Psoas muscle (tissue), 8 donors: ENCODE results near the gene CLASP1. TPM values are rescaled to one million over a fixed set of nuclear protein-coding genes. Genes with fewer than 3 reads are reported as not detected.
A peak's percentile ranks its signal among the peaks of the same experiment; 100 is the strongest.

Source experiments
- ATAC-seq, 4 donors: fragments of 200-7000 bp; cut with Tn5 transposase; one replicate each; pipeline ENCODE4 v1.9.1; 2020; ENCODE audit warnings: moderate library complexity in 3 of 4, mild to moderate bottlenecking in 2 of 4
- DNase-seq, 2 donors: peaks; one replicate each; pipeline ENCODE4 v3.0.0-alpha.2; 2020
- H3K27ac ChIP-seq: fragments of 200-600 bp; one replicate; pipeline ENCODE4 v1.8.0; 2022
- H3K27me3 ChIP-seq, 3 donors: fragments of 200-600 bp in 1 of 3; one replicate each; pipeline versions ENCODE4 v1.6.1 to v1.8.0; 2013 to 2022; ENCODE audit warnings: low read length in 2 of 3, mild to moderate bottlenecking in 2 of 3, moderate library complexity in 1 of 3; ENCODE audit not compliant: insufficient read depth in 3 of 3
- H3K36me3 ChIP-seq, 2 donors: fragments of 200-600 bp in 1 of 2; one replicate each; pipeline versions ENCODE4 v1.6.1 to v1.8.0; 2013 to 2022; ENCODE audit warnings: low read depth in 1 of 2, mild to moderate bottlenecking in 1 of 2, moderate library complexity in 1 of 2; ENCODE audit not compliant: insufficient read depth in 1 of 2
- H3K4me1 ChIP-seq: fragments of 200-600 bp; one replicate; pipeline ENCODE4 v1.8.0; 2022
- H3K4me3 ChIP-seq: fragments of 200-600 bp; one replicate; pipeline ENCODE4 v1.8.0; 2022; ENCODE audit warnings: mild to moderate bottlenecking
- H3K9me3 ChIP-seq: fragments of 200-600 bp; one replicate; pipeline ENCODE4 v1.8.0; 2022
- CTCF ChIP-seq: fragments of 200-600 bp; IDR thresholded peaks from one replicate; pipeline ENCODE4 v1.8.0; 2022; ENCODE audit warnings: antibody characterized with exemption
- WGBS, 3 donors: extraction: QIAGEN DNeasy Blood & Tissue Kit; methylation state at CpG; one replicate each; pipeline versions ENCODE4 v1.1.6 to v1.1.7; 2013; 5-methylcytosine and 5-hydroxymethylcytosine counted together
- intact Hi-C, 2 donors: fragments of 100-400 bp; cut with DNase I; formaldehyde crosslinking; loops; one replicate each; pipeline versions ENCODE4 v1.11.0 to v1.14.2; 2022
- polyA plus RNA-seq, 3 donors: library from polyadenylated mRNA; stranded (reverse); fragments of 200-250 nt; gene quantifications; one replicate each; pipeline ENCODE4 v1.2.3, GENCODE V29; 2013
- total RNA-seq, 4 donors: library from RNA; stranded (reverse); fragmentation: NEBNext Ultra II Directional in 2 of 4; extraction: Animal tissue kit (Norgen Biotek cat#: 25700) in 2 of 4; gene quantifications; one replicate each; pipeline versions ENCODE4 v1.2.1 to v1.2.4, GENCODE V29; 2021 to 2023
- donor health status: healthy with polysubstance abuse.
- donor health status: DM: no; HTN: no; CAD: no; lungs with moderate emphysema.
- donor health status: Bipolar disorder and iron deficiency.
- donor health status: healthy.
- donor health status: DM: yes; HTN: yes; CAD: no.
- donor health status: DM: no; HTN: no; CAD: no.
- donor health status: DM: no; HTN: no; CAD: no.
- donor health status: DM: yes; HTN: yes; CAD: no.

CLASP1 gene
- total and polyA plus RNA-seq, 7 donors: 11.6 to 60.7 (median 38.8) TPM

GRCh38 chr2:121359716-121360565 lies 289.3 kb downstream of the CLASP1 start:
- peak in 1 of 2 donors; percentile 60 for DNase-seq
- Histone ChIP-seq H3K4me3 (no peak overlapping the region), H3K9me3 (no peaks in the 10 kb centered on the region), H3K4me1 (peaks cover 42% of the 10 kb centered on the region), H3K27me3 (no peaks in the 10 kb centered on the region), H3K36me3 (peaks cover 7 to 54% of the 10 kb centered on the region in 2 donors), H3K27ac (peak overlapping the region; percentile 64)
- peak; percentile 54 to 75 (median 68) for ATAC-seq
- WGBS, 3 donors: 50 to 62% (median 55%) methylated on average over 9 of the region's 9 CpGs
- TF ChIP-seq CTCF: no peak
- intact Hi-C loops: loop anchor here (5.0 to 10.0 kb wide), 2 partner anchors 273 to 665 kb away; no protein-coding TSS in a partner anchor

GRCh38 chr2:121359170-121359569 lies 290.1 kb downstream of the CLASP1 start:
- intact Hi-C loops: loop anchor here (5.0 to 10.0 kb wide), 2 partner anchors 272 to 664 kb away; no protein-coding TSS in a partner anchor
- Histone ChIP-seq H3K27me3 (no peaks in the 10 kb centered on the region), H3K36me3 (peaks cover 7 to 55% of the 10 kb centered on the region in 2 donors), H3K9me3 (no peaks in the 10 kb centered on the region), H3K27ac (peak overlapping the region; percentile 57), H3K4me1 (peaks cover 39% of the 10 kb centered on the region), H3K4me3 (no peak overlapping the region)
- ATAC-seq (no peak), DNase-seq (no peak)
- TF ChIP-seq CTCF: no peak
- WGBS, 3 donors: 94 to 100% (median 99%) methylated on average over 1 of the region's 1 CpG

- Histone ChIP-seq H3K9me3 (no peaks in the 10 kb centered on the region), H3K4me3 (no peak overlapping the region), H3K27ac (no peak overlapping the region), H3K27me3 (no peaks in the 10 kb centered on the region), H3K4me1 (peaks cover 33% of the 10 kb centered on the region), H3K36me3 (peaks cover 7 to 59% of the 10 kb centered on the region in 2 donors)
- ATAC-seq: no peak
- WGBS, 3 donors: 86 to 98% (median 93%) methylated on average over 2 of the region's 2 CpGs
- no peak for TF ChIP-seq CTCF
- intact Hi-C loops: loop anchor here (5.0 to 10.0 kb wide), 2 partner anchors 271 to 663 kb away; no protein-coding TSS in a partner anchor
- no peak for DNase-seq
These were observed 291.0 kb downstream of the CLASP1 start for GRCh38 chr2:121358291-121358690.

GRCh38 chr2:121356058-121356640 lies 293.1 kb downstream of the CLASP1 start:
- no peaks in the 10 kb centered on the region for H3K9me3 ChIP-seq
- no peak for DNase-seq
- no peak overlapping the region for H3K27ac ChIP-seq
- intact Hi-C loops: loop anchor here (5.0 to 10.0 kb wide), 2 partner anchors 269 to 661 kb away; no protein-coding TSS in a partner anchor
- 35 to 45% (median 38%) methylated on average over 9 of the region's 9 CpGs for WGBS, 3 donors
- peak; percentile 42 to 69 (median 59) for ATAC-seq
- H3K36me3 ChIP-seq: peaks cover 7 to 59% of the 10 kb centered on the region in 2 donors
- no peak overlapping the region for H3K4me3 ChIP-seq
- peaks cover 28% of the 10 kb centered on the region for H3K4me1 ChIP-seq
- TF ChIP-seq CTCF: peak; percentile 64
- H3K27me3 ChIP-seq: no peaks in the 10 kb centered on the region
